Activated CD4-positive, alpha-beta T cell treated with anti-CD3 and anti-CD28 coated beads, Interleukin-2, amount 50 U/mL, for 24 hours (primary cell): ENCODE measurements around the gene VPS18.

Experiments
- DNase-seq, 2 donors: peaks; one replicate each; pipeline ENCODE4 v3.0.0-alpha.2; 2020; ENCODE audit warnings: low read depth in 1 of 2, low spot score in 1 of 2

The VPS18 gene

GRCh38 chr15:40932649-40933516 is 38.6 kb downstream of the VPS18 start:
- no peak for DNase-seq

GRCh38 chr15:40933517-40933902 is 39.3 kb downstream of the VPS18 start:
- no peak for DNase-seq

GRCh38 chr15:40934457-40934856 is 40.2 kb downstream of the VPS18 start:
- DNase-seq = no peak

- no peak for DNase-seq
Measured at GRCh38 chr15:40936234-40936708, 42.0 kb downstream of the VPS18 start.

GRCh38 chr15:40936709-40937666 is 42.7 kb downstream of the VPS18 start:
- no peak for DNase-seq

GRCh38 chr15:40937762-40938535 is 43.7 kb downstream of the VPS18 start:
- DNase-seq = no peak

GRCh38 chr15:40938536-40938870 is 44.3 kb downstream of the VPS18 start:
- DNase-seq = no peak

GRCh38 chr15:40940296-40940801 is 46.1 kb downstream of the VPS18 start:
- DNase-seq = no peak

- DNase-seq = no peak
Measured at GRCh38 chr15:40941068-40941527, 46.8 kb downstream of the VPS18 start.

- DNase-seq = peak; percentile 32 to 47
Measured at GRCh38 chr15:40941528-40942336, 47.5 kb downstream of the VPS18 start.

GRCh38 chr15:40942337-40942854 is 48.1 kb downstream of the VPS18 start:
- no peak for DNase-seq

- no peak for DNase-seq
Measured at GRCh38 chr15:40942878-40943277, 48.6 kb downstream of the VPS18 start.

GRCh38 chr15:40943764-40944365 is 49.6 kb downstream of the VPS18 start:
- no peak for DNase-seq

- DNase-seq = no peak
Measured at GRCh38 chr15:40944510-40945296, 50.5 kb downstream of the VPS18 start.

GRCh38 chr15:40948706-40949473 is 54.6 kb downstream of the VPS18 start:
- DNase-seq = no peak

- DNase-seq = no peak
Measured at GRCh38 chr15:40949756-40950207, 55.5 kb downstream of the VPS18 start.

GRCh38 chr15:40951764-40952163 is 57.5 kb downstream of the VPS18 start:
- DNase-seq = no peak
